ENCODE measurements around the gene PARVB. TPM values are rescaled to one million over a fixed set of nuclear protein-coding genes. Genes with fewer than 3 reads are reported as not detected.

The PARVB gene
- total RNA-seq, 1 donor, result 29.3 TPM

GRCh38 chr22:44089717-44090570, 65.8 kb downstream of the PARVB start:
- no peaks in the 10 kb centered on the region for H4K20me1 ChIP-seq (ENCODE audit: insufficient read depth, low read length)
- H2AFZ ChIP-seq (ENCODE audit: low read length), result no peak overlapping the region
- no peaks in the 10 kb centered on the region for H3K9me3 ChIP-seq (ENCODE audit: low read depth, low read length)
- no peaks in the 10 kb centered on the region for H3K79me2 ChIP-seq (ENCODE audit: insufficient read depth, low read length)
- H3K4me1 ChIP-seq (ENCODE audit: insufficient read depth, low read length), result peaks cover 13% of the 10 kb centered on the region
- TF ChIP-seq CTCF (IDR thresholded peaks at IDR 0.05; ENCODE audit: extremely low read depth, low read depth, low read length), result no peak
- peak overlapping the region; percentile 69 for H3K27ac ChIP-seq (ENCODE audit: low read depth, low read length)
- no peaks in the 10 kb centered on the region for H3K27me3 ChIP-seq (ENCODE audit: insufficient read depth, low read length)
- peak; percentile 58 for DNase-seq (ENCODE audit: insufficient read length, low spot score, missing footprints)
- no peak overlapping the region for H3K4me3 ChIP-seq (ENCODE audit: insufficient read depth, low read length)
- peak overlapping the region; percentile 69 for H3K4me2 ChIP-seq (ENCODE audit: insufficient read depth, low read length)
- H3K36me3 ChIP-seq (ENCODE audit: insufficient read depth, low read length), result no peaks in the 10 kb centered on the region

DNA sequence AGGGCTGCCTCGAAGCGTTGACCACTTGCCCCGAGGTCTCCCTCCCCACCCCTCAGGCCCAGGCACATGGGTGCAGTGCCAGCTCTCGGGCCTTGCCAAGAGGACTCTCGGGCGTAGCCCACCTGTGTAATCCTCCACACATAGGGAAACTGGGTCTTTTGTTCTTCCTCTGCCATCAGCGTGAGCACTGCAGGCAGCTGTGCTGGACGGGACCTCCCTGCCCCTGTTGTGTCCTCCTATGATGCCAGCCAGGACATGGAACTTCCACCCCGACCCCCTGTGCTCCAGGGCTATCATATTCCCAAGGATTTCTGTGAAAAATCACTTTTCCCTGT, 66.4 kb downstream of the PARVB start:
- Histone ChIP-seq H3K4me2 (ENCODE audit: insufficient read depth, low read length) (no peak overlapping the region), H3K79me2 (ENCODE audit: insufficient read depth, low read length) (no peaks in the 10 kb centered on the region), H3K36me3 (ENCODE audit: insufficient read depth, low read length) (no peaks in the 10 kb centered on the region), H3K27ac (ENCODE audit: low read depth, low read length) (no peak overlapping the region), H3K4me1 (ENCODE audit: insufficient read depth, low read length) (peaks cover 13% of the 10 kb centered on the region), H3K9me3 (ENCODE audit: low read depth, low read length) (no peaks in the 10 kb centered on the region), H4K20me1 (ENCODE audit: insufficient read depth, low read length) (no peaks in the 10 kb centered on the region), H2AFZ (ENCODE audit: low read length) (no peak overlapping the region), H3K27me3 (ENCODE audit: insufficient read depth, low read length) (no peaks in the 10 kb centered on the region), H3K4me3 (ENCODE audit: insufficient read depth, low read length) (no peak overlapping the region)
- DNase-seq (ENCODE audit: insufficient read length, low spot score, missing footprints), result peak; percentile 34
- TF ChIP-seq CTCF (IDR thresholded peaks at IDR 0.05; ENCODE audit: extremely low read depth, low read depth, low read length), result no peak

DNA sequence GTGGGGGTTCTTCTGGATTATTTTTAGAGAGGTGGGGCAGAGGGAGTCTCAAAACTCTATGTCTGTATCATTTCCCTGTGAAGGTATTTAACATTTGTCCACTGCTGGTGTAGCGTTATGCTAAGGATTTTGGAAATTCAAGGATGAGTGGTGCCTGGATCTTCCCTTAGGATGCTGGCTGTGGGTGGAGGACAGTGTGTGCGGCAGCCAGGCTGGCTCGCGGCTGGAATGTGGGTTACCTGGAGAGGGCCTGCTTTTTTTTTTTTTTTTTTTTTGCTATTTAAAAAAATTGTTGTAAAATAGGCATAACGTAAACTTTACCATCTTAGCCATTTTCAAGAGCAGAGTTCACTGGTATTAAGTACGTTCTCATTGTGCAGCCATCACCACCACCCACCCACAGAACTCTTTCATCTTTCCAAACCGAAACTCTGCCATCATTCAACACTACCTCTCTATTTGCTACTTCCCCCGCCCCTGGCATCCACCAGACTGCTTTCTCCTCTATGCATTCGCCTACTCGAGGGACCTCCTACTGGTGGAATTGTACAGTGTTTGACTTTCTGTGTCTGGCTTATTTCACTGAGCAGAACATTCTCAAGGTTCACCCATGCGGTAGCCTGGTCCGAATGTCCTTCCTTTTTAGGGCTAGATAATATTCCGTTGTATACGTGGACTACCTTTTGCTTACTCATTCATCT, 67.1 kb downstream of the PARVB start:
- Histone ChIP-seq H3K27ac (ENCODE audit: low read depth, low read length) (no peak overlapping the region), H3K9me3 (ENCODE audit: low read depth, low read length) (no peaks in the 10 kb centered on the region), H4K20me1 (ENCODE audit: insufficient read depth, low read length) (no peaks in the 10 kb centered on the region), H3K27me3 (ENCODE audit: insufficient read depth, low read length) (no peaks in the 10 kb centered on the region), H3K36me3 (ENCODE audit: insufficient read depth, low read length) (no peaks in the 10 kb centered on the region), H3K79me2 (ENCODE audit: insufficient read depth, low read length) (no peaks in the 10 kb centered on the region), H2AFZ (ENCODE audit: low read length) (no peak overlapping the region), H3K4me2 (ENCODE audit: insufficient read depth, low read length) (no peak overlapping the region), H3K4me1 (ENCODE audit: insufficient read depth, low read length) (peaks cover 13% of the 10 kb centered on the region), H3K4me3 (ENCODE audit: insufficient read depth, low read length) (no peak overlapping the region)
- peak; percentile 91 for DNase-seq (ENCODE audit: insufficient read length, low spot score, missing footprints)
- TF ChIP-seq CTCF (IDR thresholded peaks at IDR 0.05; ENCODE audit: extremely low read depth, low read depth, low read length), result peak; percentile 40

DNA sequence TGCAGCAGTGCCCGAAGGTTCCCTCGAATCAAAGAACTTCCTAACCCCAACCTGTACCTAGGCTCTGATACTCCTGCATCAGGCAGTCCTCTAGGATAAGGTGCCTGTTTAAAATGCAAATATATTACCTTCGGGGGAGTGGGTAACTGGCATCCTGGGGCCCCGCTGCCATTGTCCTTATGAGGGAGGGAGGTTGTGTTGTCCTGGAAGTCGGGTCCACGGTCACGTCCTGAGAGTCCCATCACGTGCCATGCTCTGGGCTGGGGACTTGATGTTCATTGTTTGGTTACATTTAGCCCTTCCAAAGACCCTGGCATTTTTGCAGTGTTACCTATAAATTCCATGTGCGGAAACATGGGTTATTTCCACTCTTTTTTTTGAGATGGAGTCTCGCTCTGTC, 67.6 kb downstream of the PARVB start:
- no peak overlapping the region for H3K27ac ChIP-seq (ENCODE audit: low read depth, low read length)
- no peaks in the 10 kb centered on the region for H3K36me3 ChIP-seq (ENCODE audit: insufficient read depth, low read length)
- H3K79me2 ChIP-seq (ENCODE audit: insufficient read depth, low read length), result no peaks in the 10 kb centered on the region
- H4K20me1 ChIP-seq (ENCODE audit: insufficient read depth, low read length), result no peaks in the 10 kb centered on the region
- peaks cover 13% of the 10 kb centered on the region for H3K4me1 ChIP-seq (ENCODE audit: insufficient read depth, low read length)
- no peak overlapping the region for H3K4me2 ChIP-seq (ENCODE audit: insufficient read depth, low read length)
- no peak overlapping the region for H3K4me3 ChIP-seq (ENCODE audit: insufficient read depth, low read length)
- H3K9me3 ChIP-seq (ENCODE audit: low read depth, low read length), result no peaks in the 10 kb centered on the region
- no peaks in the 10 kb centered on the region for H3K27me3 ChIP-seq (ENCODE audit: insufficient read depth, low read length)
- no peak for DNase-seq (ENCODE audit: insufficient read length, low spot score, missing footprints)
- TF ChIP-seq CTCF (IDR thresholded peaks at IDR 0.05; ENCODE audit: extremely low read depth, low read depth, low read length), result no peak
- H2AFZ ChIP-seq (ENCODE audit: low read length), result no peak overlapping the region

Data from osteoblast (primary cell).